Measurements from ENCODE around the gene DYNC2H1. TPM values are rescaled to one million over a fixed set of nuclear protein-coding genes. Genes with fewer than 3 reads are reported as not detected.
"Not testable (repeated sequence)": the region's sequence is repeated elsewhere in the genome, so short reads cannot be mapped to it uniquely, and the experiment has no call there.

Gene DYNC2H1
- total RNA-seq, 1 donor from 2014 or later, result 46.4 TPM

DNA sequence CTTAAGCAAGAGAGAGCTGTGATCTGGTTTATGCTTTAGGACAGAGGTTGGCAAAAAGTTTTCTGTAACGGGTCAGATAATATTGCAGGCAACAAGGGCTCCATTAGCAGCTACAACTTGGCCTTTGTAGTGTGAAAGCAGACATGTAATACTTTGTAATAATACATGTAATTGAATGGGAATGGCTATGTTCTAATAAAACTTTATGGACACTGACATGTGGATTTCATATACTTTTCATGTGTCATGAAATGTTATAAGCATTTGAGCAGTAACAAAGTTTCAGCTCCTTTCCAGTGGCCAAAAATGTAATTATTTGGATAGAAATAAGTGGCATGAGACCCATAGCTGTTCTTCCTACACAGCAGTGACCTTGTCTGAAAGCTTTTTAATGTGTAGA is 3.1 kb downstream of the DYNC2H1 start:
- no peaks in the 10 kb centered on the region for H3K27me3 ChIP-seq (ENCODE audit: control insufficient read depth in 3 of 3, insufficient read depth in 3 of 3, low read length in 3 of 3)
- no peak overlapping the region for H3K4me3 ChIP-seq (ENCODE audit: low read length in 3 of 3)
- no peaks in the 10 kb centered on the region for H3K9me3 ChIP-seq (ENCODE audit: control insufficient read depth in 3 of 3, low read length in 3 of 3)
- H3K27ac ChIP-seq (ENCODE audit: low read depth, low read length), result no peak overlapping the region
- no peak overlapping the region for H3K9ac ChIP-seq (ENCODE audit: low read depth in 1 of 3, low read length in 3 of 3)
- H3K36me3 ChIP-seq (ENCODE audit: control insufficient read depth in 3 of 3, insufficient read depth in 3 of 3, low read length in 3 of 3), result peaks cover 0 to 3% (median 0%) of the 10 kb centered on the region in 3 donors
- H3K4me1 ChIP-seq (ENCODE audit: control insufficient read depth in 3 of 3, insufficient read depth in 3 of 3, low read length in 3 of 3), result peaks cover 6 to 8% (median 8%) of the 10 kb centered on the region in 3 donors

DNA sequence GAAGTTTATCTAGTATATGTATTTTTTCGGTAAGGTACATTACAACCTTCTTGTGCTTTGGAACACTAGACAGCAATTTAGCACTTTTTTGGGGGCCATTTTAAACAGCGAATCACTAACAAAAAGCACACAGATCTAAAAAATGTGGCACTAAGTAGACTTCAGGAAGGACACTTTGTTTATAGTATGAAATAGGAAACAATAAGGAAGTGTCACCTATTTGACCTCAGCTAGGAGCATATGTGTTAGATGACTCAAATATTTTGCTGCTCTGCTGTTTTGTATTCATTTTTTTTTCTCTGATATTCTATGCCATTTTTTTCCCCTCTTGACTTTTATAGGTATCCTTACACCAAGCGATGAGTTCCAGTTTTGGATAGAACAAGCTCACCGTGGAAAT is 5.6 kb downstream of the DYNC2H1 start:
- Histone ChIP-seq H3K9ac (ENCODE audit: low read depth in 1 of 3, low read length in 3 of 3) (no peak overlapping the region), H3K4me3 (ENCODE audit: low read length in 3 of 3) (no peak overlapping the region), H3K4me1 (ENCODE audit: control insufficient read depth in 3 of 3, insufficient read depth in 3 of 3, low read length in 3 of 3) (peaks cover 0 to 1% (median under 1%) of the 10 kb centered on the region in 3 donors), H3K36me3 (ENCODE audit: control insufficient read depth in 3 of 3, insufficient read depth in 3 of 3, low read length in 3 of 3) (peaks cover 0 to 3% (median 0%) of the 10 kb centered on the region in 3 donors), H3K27me3 (ENCODE audit: control insufficient read depth in 3 of 3, insufficient read depth in 3 of 3, low read length in 3 of 3) (no peaks in the 10 kb centered on the region), H3K27ac (ENCODE audit: low read depth, low read length) (no peak overlapping the region), H3K9me3 (ENCODE audit: control insufficient read depth in 3 of 3, low read length in 3 of 3) (no peaks in the 10 kb centered on the region)

DNA sequence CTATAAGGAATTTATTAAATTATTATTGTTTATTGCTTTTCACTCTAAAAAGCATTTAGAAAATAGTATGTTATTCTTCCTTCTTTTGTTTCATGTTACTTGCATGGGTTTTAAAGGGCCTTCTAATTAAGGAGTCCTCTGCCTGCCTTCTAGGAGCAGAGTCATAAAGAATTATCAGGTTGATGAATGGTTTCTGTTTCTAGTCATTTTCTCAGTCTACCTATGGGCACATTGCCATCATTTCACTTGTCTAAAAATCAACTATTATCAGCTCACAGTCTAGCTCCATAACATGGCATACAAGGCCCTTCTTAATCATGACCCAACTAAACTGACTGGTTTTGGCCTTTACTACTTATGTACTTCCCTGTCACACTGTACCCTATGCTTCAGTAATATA is 16.2 kb downstream of the DYNC2H1 start:
- H3K4me1 ChIP-seq (ENCODE audit: control insufficient read depth in 3 of 3, insufficient read depth in 3 of 3, low read length in 3 of 3), result no peaks in the 10 kb centered on the region
- H3K4me3 ChIP-seq (ENCODE audit: low read length in 3 of 3), result no peak overlapping the region
- H3K27ac ChIP-seq (ENCODE audit: low read depth, low read length), result no peak overlapping the region
- no peak overlapping the region for H3K9ac ChIP-seq (ENCODE audit: low read depth in 1 of 3, low read length in 3 of 3)
- no peaks in the 10 kb centered on the region for H3K27me3 ChIP-seq (ENCODE audit: control insufficient read depth in 3 of 3, insufficient read depth in 3 of 3, low read length in 3 of 3)
- H3K9me3 ChIP-seq (ENCODE audit: control insufficient read depth in 3 of 3, low read length in 3 of 3), result no peaks in the 10 kb centered on the region
- H3K36me3 ChIP-seq (ENCODE audit: control insufficient read depth in 3 of 3, insufficient read depth in 3 of 3, low read length in 3 of 3), result peaks cover 0 to 6% (median 5%) of the 10 kb centered on the region in 3 donors

DNA sequence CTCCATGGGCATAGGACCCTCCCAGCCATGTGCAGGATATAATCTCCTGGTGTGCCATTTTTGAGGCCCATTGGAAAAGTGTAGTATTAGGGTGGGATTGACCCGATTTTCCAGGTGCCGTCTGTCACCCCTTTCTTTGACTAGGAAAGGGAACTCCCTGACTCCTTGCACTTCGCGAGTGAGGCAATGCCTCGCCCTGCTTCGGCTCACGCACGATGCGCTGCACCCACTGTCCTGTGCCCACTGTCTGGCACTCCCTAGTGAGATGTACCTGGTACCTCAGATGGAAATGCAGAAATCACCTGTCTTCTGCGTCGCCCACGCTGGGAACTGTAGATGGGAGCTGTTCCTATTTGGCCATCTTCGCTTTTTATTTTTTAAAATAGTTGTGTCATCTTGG is 32.8 kb downstream of the DYNC2H1 start:
- H3K36me3 ChIP-seq (ENCODE audit: control insufficient read depth in 3 of 3, insufficient read depth in 3 of 3, low read length in 3 of 3); H3K27me3 ChIP-seq (ENCODE audit: control insufficient read depth in 3 of 3, insufficient read depth in 3 of 3, low read length in 3 of 3); H3K9me3 ChIP-seq (ENCODE audit: control insufficient read depth in 3 of 3, low read length in 3 of 3); H3K9ac ChIP-seq (ENCODE audit: low read depth in 1 of 3, low read length in 3 of 3); H3K4me3 ChIP-seq (ENCODE audit: low read length in 3 of 3); H3K27ac ChIP-seq (ENCODE audit: low read depth, low read length); H3K4me1 ChIP-seq (ENCODE audit: control insufficient read depth in 3 of 3, insufficient read depth in 3 of 3, low read length in 3 of 3): not testable (repeated sequence)

DNA sequence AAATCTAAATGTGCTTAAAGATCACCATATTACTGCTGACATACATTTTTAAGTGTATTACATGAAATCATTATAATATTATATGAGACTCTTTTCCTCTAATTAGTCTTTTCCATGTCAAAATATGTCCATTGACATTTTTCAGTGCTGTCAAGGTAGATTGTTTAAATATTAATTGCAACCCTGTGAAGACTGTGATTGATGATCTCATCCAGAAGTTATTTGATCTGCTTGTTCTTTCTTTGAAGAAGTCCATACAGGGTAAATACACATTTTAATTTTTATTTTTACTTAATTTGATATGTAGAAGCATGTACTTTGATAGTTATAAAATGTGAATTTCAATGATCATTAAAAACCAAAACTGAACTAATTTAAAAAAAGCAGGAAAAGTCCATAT is 38.4 kb downstream of the DYNC2H1 start:
- H3K9me3 ChIP-seq (ENCODE audit: control insufficient read depth in 3 of 3, low read length in 3 of 3), result no peaks in the 10 kb centered on the region
- H3K9ac ChIP-seq (ENCODE audit: low read depth in 1 of 3, low read length in 3 of 3), result no peak overlapping the region
- peaks cover 0 to under 1% (median 0%) of the 10 kb centered on the region in 3 donors for H3K36me3 ChIP-seq (ENCODE audit: control insufficient read depth in 3 of 3, insufficient read depth in 3 of 3, low read length in 3 of 3)
- no peak overlapping the region for H3K4me3 ChIP-seq (ENCODE audit: low read length in 3 of 3)
- H3K27me3 ChIP-seq (ENCODE audit: control insufficient read depth in 3 of 3, insufficient read depth in 3 of 3, low read length in 3 of 3), result no peaks in the 10 kb centered on the region
- no peak overlapping the region for H3K27ac ChIP-seq (ENCODE audit: low read depth, low read length)
- no peaks in the 10 kb centered on the region for H3K4me1 ChIP-seq (ENCODE audit: control insufficient read depth in 3 of 3, insufficient read depth in 3 of 3, low read length in 3 of 3)

DNA sequence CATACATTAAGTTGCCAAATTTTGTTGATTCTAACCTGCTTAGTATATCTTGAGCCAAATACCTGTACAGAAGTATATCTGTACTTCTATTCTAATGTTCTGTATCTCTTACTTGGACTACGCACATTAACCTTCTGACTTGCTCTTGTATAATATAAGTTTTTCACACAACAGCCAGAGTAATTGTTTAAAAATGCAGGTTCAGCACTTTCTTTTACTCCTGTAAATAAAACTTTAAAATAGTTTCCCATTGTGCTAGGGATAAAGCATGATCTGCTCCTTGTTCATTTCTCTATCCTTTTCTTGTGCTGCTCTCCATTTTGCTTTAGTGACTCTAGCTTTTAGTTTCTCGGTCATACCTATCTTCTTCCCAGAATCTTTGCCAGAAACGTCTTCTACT is 48.3 kb downstream of the DYNC2H1 start:
- H3K36me3 ChIP-seq (ENCODE audit: control insufficient read depth in 3 of 3, insufficient read depth in 3 of 3, low read length in 3 of 3), result peaks cover 0 to 6% (median 0%) of the 10 kb centered on the region in 3 donors
- H3K27me3 ChIP-seq (ENCODE audit: control insufficient read depth in 3 of 3, insufficient read depth in 3 of 3, low read length in 3 of 3), result no peaks in the 10 kb centered on the region
- H3K4me1 ChIP-seq (ENCODE audit: control insufficient read depth in 3 of 3, insufficient read depth in 3 of 3, low read length in 3 of 3), result no peaks in the 10 kb centered on the region
- H3K27ac ChIP-seq (ENCODE audit: low read depth, low read length), result no peak overlapping the region
- no peak overlapping the region for H3K9ac ChIP-seq (ENCODE audit: low read depth in 1 of 3, low read length in 3 of 3)
- H3K9me3 ChIP-seq (ENCODE audit: control insufficient read depth in 3 of 3, low read length in 3 of 3), result no peaks in the 10 kb centered on the region
- no peak overlapping the region for H3K4me3 ChIP-seq (ENCODE audit: low read length in 3 of 3)

DNA sequence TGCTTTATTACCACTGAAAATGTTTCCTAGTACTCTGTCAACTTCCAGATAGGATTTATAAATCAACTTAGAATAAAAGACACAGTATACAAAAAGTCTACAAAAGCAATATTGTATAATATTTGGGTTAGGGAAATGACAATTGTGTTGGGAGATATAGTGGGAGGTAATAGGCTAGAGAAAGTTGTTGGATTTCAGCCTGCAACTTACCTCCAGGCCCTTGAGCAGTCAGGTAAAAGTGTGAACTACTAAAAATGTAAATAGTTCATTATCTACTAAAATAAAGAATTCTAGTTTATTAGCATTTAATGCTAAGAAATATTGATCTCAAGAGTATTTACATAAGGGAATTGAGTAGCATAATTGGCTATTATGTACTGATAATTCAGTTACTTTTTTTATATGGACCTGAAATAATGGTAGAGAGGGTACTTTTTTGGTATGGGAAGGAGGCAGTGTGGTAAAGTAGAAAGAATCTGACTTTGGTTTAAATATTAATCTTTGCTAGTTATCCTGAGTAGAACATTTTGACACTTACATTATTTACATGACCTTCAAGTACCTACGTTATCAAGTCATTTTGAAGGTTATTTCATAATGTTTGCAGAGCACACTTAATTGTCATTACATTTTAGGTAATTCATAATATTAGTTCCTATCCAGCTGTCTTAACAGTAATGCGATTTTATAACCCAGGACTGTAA is 55.0 kb downstream of the DYNC2H1 start:
- H3K27ac ChIP-seq (ENCODE audit: low read depth, low read length), result no peak overlapping the region
- H3K9ac ChIP-seq (ENCODE audit: low read depth in 1 of 3, low read length in 3 of 3), result no peak overlapping the region
- no peaks in the 10 kb centered on the region for H3K27me3 ChIP-seq (ENCODE audit: control insufficient read depth in 3 of 3, insufficient read depth in 3 of 3, low read length in 3 of 3)
- H3K9me3 ChIP-seq (ENCODE audit: control insufficient read depth in 3 of 3, low read length in 3 of 3), result no peaks in the 10 kb centered on the region
- H3K4me3 ChIP-seq (ENCODE audit: low read length in 3 of 3), result no peak overlapping the region
- H3K4me1 ChIP-seq (ENCODE audit: control insufficient read depth in 3 of 3, insufficient read depth in 3 of 3, low read length in 3 of 3), result no peaks in the 10 kb centered on the region
- peaks cover 5 to 7% (median 6%) of the 10 kb centered on the region in 3 donors for H3K36me3 ChIP-seq (ENCODE audit: control insufficient read depth in 3 of 3, insufficient read depth in 3 of 3, low read length in 3 of 3)

DNA sequence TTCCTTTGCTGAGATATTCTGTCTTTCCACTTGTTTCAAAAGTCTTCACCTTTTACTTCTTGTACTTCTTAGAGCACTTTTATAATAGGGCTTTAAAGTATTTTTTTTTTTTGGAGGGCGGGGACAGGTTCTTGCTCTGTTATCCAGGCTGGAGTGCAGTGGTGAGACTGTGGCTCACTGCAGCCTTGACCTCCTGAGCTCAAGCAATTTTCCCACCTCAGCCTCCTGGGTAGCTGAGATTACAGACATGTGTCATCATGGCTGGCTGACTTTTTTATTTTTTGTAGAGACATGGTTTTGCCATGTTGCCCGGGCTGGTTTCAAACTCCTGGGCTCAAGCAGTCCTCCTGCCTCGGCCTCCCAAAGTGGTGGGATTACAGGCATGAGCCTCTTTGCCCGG is 57.9 kb downstream of the DYNC2H1 start:
- no peak overlapping the region for H3K4me3 ChIP-seq (ENCODE audit: low read length in 3 of 3)
- H3K27ac ChIP-seq (ENCODE audit: low read depth, low read length), result no peak overlapping the region
- H3K9me3 ChIP-seq (ENCODE audit: control insufficient read depth in 3 of 3, low read length in 3 of 3), result no peaks in the 10 kb centered on the region
- no peaks in the 10 kb centered on the region for H3K27me3 ChIP-seq (ENCODE audit: control insufficient read depth in 3 of 3, insufficient read depth in 3 of 3, low read length in 3 of 3)
- no peaks in the 10 kb centered on the region for H3K4me1 ChIP-seq (ENCODE audit: control insufficient read depth in 3 of 3, insufficient read depth in 3 of 3, low read length in 3 of 3)
- no peak overlapping the region for H3K9ac ChIP-seq (ENCODE audit: low read depth in 1 of 3, low read length in 3 of 3)
- H3K36me3 ChIP-seq (ENCODE audit: control insufficient read depth in 3 of 3, insufficient read depth in 3 of 3, low read length in 3 of 3), result peaks cover 5 to 7% (median 6%) of the 10 kb centered on the region in 3 donors

DNA sequence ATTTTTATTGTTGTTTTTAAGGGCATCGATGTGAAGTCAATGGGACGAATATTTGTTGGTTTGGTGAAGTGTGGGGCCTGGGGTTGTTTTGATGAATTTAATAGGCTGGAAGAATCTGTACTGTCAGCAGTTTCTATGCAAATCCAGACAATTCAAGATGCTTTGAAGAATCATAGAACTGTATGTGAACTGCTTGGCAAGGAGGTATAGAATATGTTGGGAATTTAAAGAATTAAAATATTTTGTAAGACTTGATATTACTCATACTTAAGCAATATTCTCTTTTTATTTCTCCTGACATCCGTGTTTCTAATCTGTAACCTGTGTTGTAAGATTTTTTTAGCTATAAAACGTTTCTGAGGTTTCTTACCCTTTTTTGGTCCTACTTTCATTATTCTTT is 61.6 kb downstream of the DYNC2H1 start:
- H3K36me3 ChIP-seq (ENCODE audit: control insufficient read depth in 3 of 3, insufficient read depth in 3 of 3, low read length in 3 of 3), result peaks cover 0 to 3% (median 0%) of the 10 kb centered on the region in 3 donors
- H3K9ac ChIP-seq (ENCODE audit: low read depth in 1 of 3, low read length in 3 of 3), result no peak overlapping the region
- H3K4me1 ChIP-seq (ENCODE audit: control insufficient read depth in 3 of 3, insufficient read depth in 3 of 3, low read length in 3 of 3), result no peaks in the 10 kb centered on the region
- no peaks in the 10 kb centered on the region for H3K9me3 ChIP-seq (ENCODE audit: control insufficient read depth in 3 of 3, low read length in 3 of 3)
- H3K4me3 ChIP-seq (ENCODE audit: low read length in 3 of 3), result no peak overlapping the region
- H3K27ac ChIP-seq (ENCODE audit: low read depth, low read length), result no peak overlapping the region
- no peaks in the 10 kb centered on the region for H3K27me3 ChIP-seq (ENCODE audit: control insufficient read depth in 3 of 3, insufficient read depth in 3 of 3, low read length in 3 of 3)

DNA sequence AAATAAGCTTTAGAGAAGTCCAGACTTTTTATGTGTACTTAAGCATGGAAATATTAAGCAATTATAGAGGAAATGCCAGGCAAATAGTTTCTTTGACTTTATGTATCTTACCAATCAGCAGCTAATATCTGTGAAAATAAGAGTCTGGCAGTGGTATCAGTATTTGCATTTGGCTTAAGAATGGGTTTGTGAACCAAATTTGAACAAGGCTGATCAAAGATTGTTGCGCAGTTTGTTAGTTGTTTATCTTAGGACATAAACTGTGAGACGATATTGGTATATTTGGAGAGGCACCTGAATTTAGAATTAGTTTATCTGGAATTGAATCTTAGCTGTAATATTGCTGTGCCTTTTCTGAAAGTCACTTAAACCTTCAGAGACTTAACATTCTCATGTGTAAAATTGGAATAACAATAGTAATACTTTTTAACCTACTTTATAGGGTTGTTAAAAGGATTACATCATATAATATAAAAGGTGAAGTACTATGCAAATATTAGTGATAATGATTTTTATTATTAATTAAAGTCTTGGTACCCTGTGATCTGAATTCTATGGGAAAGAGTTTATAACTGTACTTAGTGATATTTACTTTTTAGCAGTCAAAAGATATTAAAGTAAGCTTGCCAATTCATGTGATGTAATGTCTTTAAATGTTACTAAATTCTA is 66.4 kb downstream of the DYNC2H1 start:
- Histone ChIP-seq H3K9me3 (ENCODE audit: control insufficient read depth in 3 of 3, low read length in 3 of 3) (no peaks in the 10 kb centered on the region), H3K9ac (ENCODE audit: low read depth in 1 of 3, low read length in 3 of 3) (no peak overlapping the region), H3K36me3 (ENCODE audit: control insufficient read depth in 3 of 3, insufficient read depth in 3 of 3, low read length in 3 of 3) (peaks cover 0 to 6% (median 0%) of the 10 kb centered on the region in 3 donors), H3K27ac (ENCODE audit: low read depth, low read length) (no peak overlapping the region), H3K27me3 (ENCODE audit: control insufficient read depth in 3 of 3, insufficient read depth in 3 of 3, low read length in 3 of 3) (no peaks in the 10 kb centered on the region), H3K4me1 (ENCODE audit: control insufficient read depth in 3 of 3, insufficient read depth in 3 of 3, low read length in 3 of 3) (no peaks in the 10 kb centered on the region), H3K4me3 (ENCODE audit: low read length in 3 of 3) (no peak overlapping the region)

All from skeletal muscle tissue (tissue), 4 donors.